Keratinocyte (primary cell): ENCODE data around the gene AKR1C1.

ENCODE experiments used
- EZH2 ChIP-seq: IDR thresholded peaks from one replicate; pipeline ENCODE4 v1.6.1; 2012; ENCODE audit warnings: inconsistent platforms, mild to moderate bottlenecking, low read length, moderate library complexity
- TF ChIP-seq, protein P1 (sequence below), 3 experiments: IDR thresholded peaks in 1 of 3; conservative IDR thresholded peaks in 1 of 3; optimal IDR thresholded peaks in 1 of 3; 2 replicates in 2 of 3; 3 replicates in 1 of 3; pipeline versions ENCODE3 to v1.5.1; 2011; ENCODE audit warnings: low read length in 3 of 3, mild to moderate bottlenecking in 3 of 3, moderate library complexity in 2 of 3, control low read depth in 1 of 3, inconsistent platforms in 1 of 3; ENCODE audit not compliant: insufficient read depth in 2 of 3; ENCODE audit errors: extremely low read depth in 1 of 3

DNA sequence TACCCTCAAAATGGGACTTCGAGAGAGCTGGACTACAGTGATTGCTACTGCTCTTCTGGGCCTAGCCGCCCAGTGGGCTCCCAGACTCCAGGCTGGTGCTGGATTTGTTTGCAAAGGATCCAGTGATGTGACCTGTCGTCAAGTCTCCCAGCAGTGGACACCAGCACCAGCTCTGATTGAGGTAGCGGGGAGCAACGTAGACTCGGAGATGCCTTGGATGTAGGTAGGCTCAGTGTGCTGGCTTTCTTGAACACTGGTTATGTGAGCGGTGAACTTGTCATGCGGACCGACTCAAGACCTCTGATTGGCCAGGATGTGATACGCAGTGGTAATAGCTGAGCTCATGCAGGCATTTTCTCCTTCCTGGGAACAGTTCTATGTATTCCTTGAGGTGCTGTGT, 21.0 kb downstream of the AKR1C1 start:
- TF ChIP-seq, protein P1, sequence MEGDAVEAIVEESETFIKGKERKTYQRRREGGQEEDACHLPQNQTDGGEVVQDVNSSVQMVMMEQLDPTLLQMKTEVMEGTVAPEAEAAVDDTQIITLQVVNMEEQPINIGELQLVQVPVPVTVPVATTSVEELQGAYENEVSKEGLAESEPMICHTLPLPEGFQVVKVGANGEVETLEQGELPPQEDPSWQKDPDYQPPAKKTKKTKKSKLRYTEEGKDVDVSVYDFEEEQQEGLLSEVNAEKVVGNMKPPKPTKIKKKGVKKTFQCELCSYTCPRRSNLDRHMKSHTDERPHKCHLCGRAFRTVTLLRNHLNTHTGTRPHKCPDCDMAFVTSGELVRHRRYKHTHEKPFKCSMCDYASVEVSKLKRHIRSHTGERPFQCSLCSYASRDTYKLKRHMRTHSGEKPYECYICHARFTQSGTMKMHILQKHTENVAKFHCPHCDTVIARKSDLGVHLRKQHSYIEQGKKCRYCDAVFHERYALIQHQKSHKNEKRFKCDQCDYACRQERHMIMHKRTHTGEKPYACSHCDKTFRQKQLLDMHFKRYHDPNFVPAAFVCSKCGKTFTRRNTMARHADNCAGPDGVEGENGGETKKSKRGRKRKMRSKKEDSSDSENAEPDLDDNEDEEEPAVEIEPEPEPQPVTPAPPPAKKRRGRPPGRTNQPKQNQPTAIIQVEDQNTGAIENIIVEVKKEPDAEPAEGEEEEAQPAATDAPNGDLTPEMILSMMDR (optimal IDR thresholded peaks at IDR 0.05 in 1 of 3, IDR thresholded peaks at IDR 0.05 in 1 of 3, conservative IDR thresholded peaks at IDR 0.05 in 1 of 3; ENCODE audit: extremely low read depth in 1 of 3, insufficient read depth in 2 of 3, low read length in 3 of 3): no peak
- TF ChIP-seq EZH2: no peak
